Activated CD4-positive, alpha-beta T cell treated with anti-CD3 and anti-CD28 coated beads, Interleukin-2, amount 10 ng/mL, durations not matched to agents 7 days and 5 days (primary cell): Measurements from ENCODE around the gene LDB2. TPM values are rescaled to one million over a fixed set of nuclear protein-coding genes. Genes with fewer than 3 reads are reported as not detected.

ENCODE experiments used
- CTCF ChIA-PET: fragments of 350-600 bp; sonication (Branson Sonifier 250); formaldehyde crosslinking; loops from one replicate; lab custom pipeline; 2021; ENCODE audit warnings: antibody characterized with exemption; lab: Charles Lee
- POLR2A ChIA-PET: fragments of 350-600 bp; sonication (Branson Sonifier 250); formaldehyde crosslinking; loops from one replicate; lab custom pipeline; 2021; ENCODE audit warnings: antibody characterized with exemption; lab: Charles Lee
- DNase-seq: peaks from one replicate; pipeline ENCODE4 v3.0.0-alpha.2; 2020
- H3K27ac Mint-ChIP-seq: one replicate; pipeline ENCODE4 v1.8.0; 2021; ENCODE audit warnings: mild to moderate bottlenecking, moderate library complexity, mixed read lengths
- H3K27me3 Mint-ChIP-seq: one replicate; pipeline ENCODE4 v1.8.0; 2021; ENCODE audit warnings: mixed read lengths
- H3K36me3 Mint-ChIP-seq: one replicate; pipeline ENCODE4 v1.8.0; 2021; ENCODE audit warnings: low read depth, mixed read lengths
- H3K4me1 Mint-ChIP-seq: one replicate; pipeline ENCODE4 v1.8.0; 2021; ENCODE audit warnings: mixed read lengths
- H3K4me3 Mint-ChIP-seq: one replicate; pipeline ENCODE4 v1.8.0; 2021; ENCODE audit warnings: mild to moderate bottlenecking, moderate library complexity, mixed read lengths
- H3K9me3 Mint-ChIP-seq: one replicate; pipeline ENCODE4 v1.8.0; 2021; ENCODE audit warnings: mixed read lengths
- total RNA-seq, 2 experiments: library from RNA; stranded (reverse); gene quantifications; one replicate each; pipeline ENCODE4 v1.2.3, GENCODE V29; 2021

LDB2 gene
- total RNA-seq, 2 experiments from 2014 or later = not detected

DNA sequence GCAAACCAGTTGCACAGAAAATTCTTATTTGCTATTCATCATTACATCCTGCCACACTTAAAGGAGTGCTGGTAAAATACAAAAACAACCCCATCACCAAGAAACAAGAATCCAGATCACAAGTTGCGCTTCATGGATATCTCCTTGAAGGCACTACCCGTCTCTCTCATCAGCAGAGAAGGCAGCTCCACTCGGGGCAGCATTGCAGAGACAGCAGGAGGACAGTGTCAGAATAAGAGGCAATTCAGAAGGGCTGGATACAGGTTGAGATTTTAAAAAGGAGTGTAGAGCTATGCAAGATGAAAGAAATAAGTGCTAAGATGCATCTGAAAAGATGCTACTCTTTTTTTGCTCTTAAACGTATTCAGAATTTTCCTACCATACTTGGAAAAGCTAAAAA lies 71.4 kb downstream of the LDB2 start:
- ChIA-PET POLR2A (no interaction called here), CTCF (interaction anchor here (0.9 kb wide), 1 partner anchor 12 kb away, joined by 3 read pairs; no protein-coding TSS in a partner anchor)

GRCh38 chr4:16826406-16826910 lies 72.0 kb downstream of the LDB2 start:
- H3K27me3 Mint-ChIP-seq = peaks cover 3% of the 10 kb centered on the region
- POLR2A ChIA-PET = no interaction called here
- CTCF ChIA-PET = interaction anchor here (0.9 kb wide), 1 partner anchor 13 kb away, joined by 3 read pairs; no protein-coding TSS in a partner anchor
- no peak for DNase-seq
- no peak overlapping the region for H3K4me3 Mint-ChIP-seq
- H3K9me3 Mint-ChIP-seq = no peaks in the 10 kb centered on the region
- no peaks in the 10 kb centered on the region for H3K4me1 Mint-ChIP-seq
- H3K36me3 Mint-ChIP-seq = no peaks in the 10 kb centered on the region
- H3K27ac Mint-ChIP-seq = no peak overlapping the region

More for the DNA sequence above, 71.4 kb downstream of the LDB2 start:
- Mint-ChIP-seq H3K9me3 (no peaks in the 10 kb centered on the region), H3K27me3 (peaks cover 3% of the 10 kb centered on the region), H3K27ac (no peak overlapping the region), H3K4me3 (no peak overlapping the region), H3K36me3 (no peaks in the 10 kb centered on the region), H3K4me1 (no peaks in the 10 kb centered on the region)
- DNase-seq = no peak

DNA sequence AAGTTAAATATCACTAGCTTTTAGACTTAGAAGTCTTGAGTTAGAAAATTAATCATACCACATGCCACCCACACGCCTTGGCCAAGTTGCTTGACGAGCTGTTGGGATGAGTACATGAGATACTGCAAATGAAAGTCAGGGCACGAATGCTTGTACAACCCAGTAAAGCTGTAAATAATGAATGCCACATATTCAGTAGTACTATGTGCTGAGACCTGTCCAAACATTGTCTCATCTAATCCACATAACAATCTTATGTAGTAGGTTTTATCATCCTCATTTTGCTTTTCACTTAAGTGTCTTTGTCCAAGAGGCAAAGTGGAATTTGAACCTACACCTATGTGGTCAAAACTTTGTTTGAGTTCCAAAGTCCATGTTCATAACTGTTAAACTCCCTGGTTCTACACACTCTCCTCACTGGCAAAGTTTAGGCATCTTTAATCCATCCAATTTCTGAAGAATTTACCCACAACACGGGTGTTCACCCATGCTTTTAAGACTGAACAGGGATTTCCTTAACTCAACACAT lies 74.1 kb downstream of the LDB2 start:
- POLR2A ChIA-PET = no interaction called here

GRCh38 chr4:16820329-16820728 lies 78.1 kb downstream of the LDB2 start:
- H3K27me3 Mint-ChIP-seq = peaks cover 3% of the 10 kb centered on the region
- CTCF ChIA-PET = no interaction called here

More for the DNA sequence above, 74.1 kb downstream of the LDB2 start:
- Mint-ChIP-seq H3K9me3 (no peaks in the 10 kb centered on the region), H3K27ac (no peak overlapping the region), H3K4me3 (no peak overlapping the region), H3K27me3 (peaks cover 5% of the 10 kb centered on the region), H3K36me3 (no peaks in the 10 kb centered on the region), H3K4me1 (no peaks in the 10 kb centered on the region)
- DNase-seq = no peak
- CTCF ChIA-PET = no interaction called here

DNA sequence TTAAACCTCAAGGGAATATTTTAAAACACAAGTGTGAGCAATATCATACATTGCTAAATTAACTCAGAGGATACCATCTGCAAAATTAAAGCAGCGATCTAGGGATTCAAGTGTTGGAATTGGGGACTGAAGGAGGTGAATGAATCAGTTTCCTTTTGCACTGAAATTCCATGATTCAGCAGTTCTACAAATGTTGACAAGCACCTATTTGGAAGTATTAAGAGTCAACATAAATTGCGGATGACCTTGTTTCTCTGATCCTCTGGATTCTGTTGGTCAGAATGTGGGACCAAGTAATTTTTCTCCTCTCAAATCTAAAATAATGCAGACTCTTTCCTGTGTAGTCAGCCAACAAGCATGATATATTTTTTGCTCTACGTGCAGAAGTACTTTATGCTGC lies 78.8 kb downstream of the LDB2 start:
- no peaks in the 10 kb centered on the region for H3K4me1 Mint-ChIP-seq
- CTCF ChIA-PET = no interaction called here
- DNase-seq = no peak
- H3K9me3 Mint-ChIP-seq = no peaks in the 10 kb centered on the region
- POLR2A ChIA-PET = no interaction called here
- H3K27ac Mint-ChIP-seq = no peak overlapping the region
- no peaks in the 10 kb centered on the region for H3K36me3 Mint-ChIP-seq
- no peak overlapping the region for H3K4me3 Mint-ChIP-seq
- peaks cover 3% of the 10 kb centered on the region for H3K27me3 Mint-ChIP-seq

More at GRCh38 chr4:16820329-16820728, 78.1 kb downstream of the LDB2 start:
- Mint-ChIP-seq H3K36me3 (no peaks in the 10 kb centered on the region), H3K9me3 (no peaks in the 10 kb centered on the region), H3K4me3 (no peak overlapping the region), H3K4me1 (no peaks in the 10 kb centered on the region), H3K27ac (no peak overlapping the region)
- POLR2A ChIA-PET = no interaction called here
- DNase-seq = no peak

DNA sequence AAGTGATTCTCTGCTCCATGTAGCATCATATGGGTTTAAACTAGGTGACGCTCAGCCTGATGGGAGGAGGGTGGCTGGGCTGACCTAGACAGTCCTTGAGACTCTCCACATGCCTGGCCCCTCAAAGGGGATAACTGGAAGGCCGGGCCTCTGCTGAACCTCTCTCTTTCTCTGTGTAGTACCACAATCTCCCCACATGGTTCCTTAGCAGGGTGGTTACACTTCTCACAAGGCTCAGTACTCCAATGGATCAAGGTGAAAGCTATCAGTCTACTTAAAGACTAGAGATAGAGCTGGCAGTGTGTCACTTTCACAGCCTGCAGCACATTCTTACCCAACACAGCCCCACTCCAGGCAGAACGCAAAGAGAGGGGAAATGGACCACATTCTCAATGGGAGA lies 80.4 kb downstream of the LDB2 start:
- DNase-seq = no peak
- Mint-ChIP-seq H3K4me3 (no peak overlapping the region), H3K27me3 (peaks cover 3% of the 10 kb centered on the region), H3K36me3 (no peaks in the 10 kb centered on the region), H3K4me1 (no peaks in the 10 kb centered on the region), H3K9me3 (no peaks in the 10 kb centered on the region), H3K27ac (no peak overlapping the region)
- CTCF ChIA-PET = no interaction called here
- POLR2A ChIA-PET = no interaction called here

DNA sequence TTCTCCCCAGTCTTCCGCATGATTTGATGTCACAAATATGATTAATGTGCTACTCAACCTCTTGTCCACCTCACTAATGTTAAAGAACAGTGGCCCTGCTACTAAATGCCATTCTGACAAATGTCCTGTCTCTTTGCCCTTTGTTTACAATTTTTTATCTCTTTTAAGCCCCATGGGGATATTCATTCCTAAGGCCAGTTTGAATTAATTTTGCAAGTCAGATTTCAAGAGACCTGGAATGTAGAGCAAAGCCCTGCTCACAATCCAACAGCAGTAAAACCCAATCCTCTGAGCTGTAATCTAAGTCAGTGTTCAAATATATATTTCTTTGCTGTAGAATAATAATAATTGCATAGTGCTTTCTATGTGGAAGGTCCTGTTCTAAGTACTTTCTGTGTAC lies 81.2 kb downstream of the LDB2 start:
- Mint-ChIP-seq H3K4me3 (no peak overlapping the region), H3K27ac (no peak overlapping the region), H3K27me3 (peaks cover 3% of the 10 kb centered on the region), H3K9me3 (no peaks in the 10 kb centered on the region), H3K4me1 (no peaks in the 10 kb centered on the region), H3K36me3 (no peaks in the 10 kb centered on the region)
- DNase-seq = no peak
- CTCF ChIA-PET = no interaction called here
- POLR2A ChIA-PET = no interaction called here

- no peak for DNase-seq
- ChIA-PET POLR2A (no interaction called here), CTCF (no interaction called here)
- no peaks in the 10 kb centered on the region for H3K4me1 Mint-ChIP-seq
- no peaks in the 10 kb centered on the region for H3K27me3 Mint-ChIP-seq
- H3K36me3 Mint-ChIP-seq = no peaks in the 10 kb centered on the region
- H3K4me3 Mint-ChIP-seq = no peak overlapping the region
- H3K9me3 Mint-ChIP-seq = no peaks in the 10 kb centered on the region
- no peak overlapping the region for H3K27ac Mint-ChIP-seq
Observed at GRCh38 chr4:16814361-16814760, 84.1 kb downstream of the LDB2 start.

DNA sequence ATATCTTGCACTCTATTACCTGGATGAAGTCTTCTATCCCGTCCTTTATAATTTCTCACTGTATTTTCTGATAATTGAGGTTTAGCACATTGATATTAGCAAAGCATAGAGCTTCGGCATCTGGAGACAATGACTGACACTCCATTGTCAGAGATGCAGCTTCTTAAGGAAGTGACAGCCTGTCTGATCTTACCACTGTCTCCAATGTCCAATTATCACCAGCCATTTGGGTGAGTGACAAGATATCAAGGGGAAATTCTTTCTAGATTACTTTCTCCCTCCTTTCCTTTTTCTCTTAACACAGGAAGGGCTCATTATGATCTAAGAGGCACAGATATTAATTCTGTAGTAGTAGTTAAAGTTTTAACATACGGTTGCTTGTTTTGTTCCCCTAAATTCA lies 86.4 kb downstream of the LDB2 start:
- ChIA-PET CTCF (no interaction called here), POLR2A (no interaction called here)
- no peaks in the 10 kb centered on the region for H3K4me1 Mint-ChIP-seq
- H3K4me3 Mint-ChIP-seq = no peak overlapping the region
- H3K27me3 Mint-ChIP-seq = no peaks in the 10 kb centered on the region
- DNase-seq = no peak
- no peaks in the 10 kb centered on the region for H3K9me3 Mint-ChIP-seq
- H3K27ac Mint-ChIP-seq = no peak overlapping the region
- H3K36me3 Mint-ChIP-seq = no peaks in the 10 kb centered on the region

GRCh38 chr4:16809943-16810342 lies 88.5 kb downstream of the LDB2 start:
- no peaks in the 10 kb centered on the region for H3K36me3 Mint-ChIP-seq
- H3K27ac Mint-ChIP-seq = no peak overlapping the region
- POLR2A ChIA-PET = no interaction called here
- H3K9me3 Mint-ChIP-seq = no peaks in the 10 kb centered on the region
- no peak overlapping the region for H3K4me3 Mint-ChIP-seq
- no peaks in the 10 kb centered on the region for H3K4me1 Mint-ChIP-seq
- H3K27me3 Mint-ChIP-seq = no peaks in the 10 kb centered on the region
- CTCF ChIA-PET = no interaction called here
- no peak for DNase-seq

- DNase-seq = no peak
- ChIA-PET CTCF (no interaction called here), POLR2A (no interaction called here)
- H3K27me3 Mint-ChIP-seq = no peaks in the 10 kb centered on the region
- no peak overlapping the region for H3K27ac Mint-ChIP-seq
- H3K4me3 Mint-ChIP-seq = no peak overlapping the region
- H3K36me3 Mint-ChIP-seq = no peaks in the 10 kb centered on the region
- H3K4me1 Mint-ChIP-seq = no peaks in the 10 kb centered on the region
- H3K9me3 Mint-ChIP-seq = no peaks in the 10 kb centered on the region
Observed at GRCh38 chr4:16809064-16809463, 89.4 kb downstream of the LDB2 start.

GRCh38 chr4:16807355-16807754 lies 91.1 kb downstream of the LDB2 start:
- Mint-ChIP-seq H3K27me3 (no peaks in the 10 kb centered on the region), H3K27ac (no peak overlapping the region), H3K36me3 (no peaks in the 10 kb centered on the region), H3K4me3 (no peak overlapping the region), H3K9me3 (no peaks in the 10 kb centered on the region), H3K4me1 (no peaks in the 10 kb centered on the region)
- ChIA-PET CTCF (no interaction called here), POLR2A (interaction anchor here (0.6 kb wide), 1 partner anchor 94 kb away, joined by 5 read pairs; no protein-coding TSS in a partner anchor)
- DNase-seq = no peak

DNA sequence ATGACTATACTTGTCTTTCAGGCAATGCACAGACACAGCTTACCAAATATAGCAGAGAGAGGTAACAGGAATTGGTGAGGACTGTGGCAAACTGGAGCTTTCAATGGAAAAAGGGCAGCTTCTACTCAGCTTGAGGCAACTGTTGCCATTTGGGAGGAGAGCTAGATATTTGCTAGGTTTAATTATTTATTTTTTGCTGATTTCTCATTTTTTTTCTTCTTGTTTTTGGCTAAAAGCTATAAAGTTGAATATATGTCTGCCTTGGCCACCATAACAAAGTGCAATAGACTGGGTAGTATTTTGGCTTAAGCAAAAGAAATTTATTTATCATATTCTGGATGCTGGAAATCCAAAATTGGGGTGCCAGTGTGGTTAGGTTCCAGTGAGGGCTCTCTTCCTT lies 93.9 kb downstream of the LDB2 start:
- Mint-ChIP-seq H3K27ac (no peak overlapping the region), H3K36me3 (no peaks in the 10 kb centered on the region), H3K9me3 (no peaks in the 10 kb centered on the region), H3K4me1 (no peaks in the 10 kb centered on the region), H3K4me3 (no peak overlapping the region), H3K27me3 (no peaks in the 10 kb centered on the region)
- ChIA-PET CTCF (no interaction called here), POLR2A (no interaction called here)
- no peak for DNase-seq

DNA sequence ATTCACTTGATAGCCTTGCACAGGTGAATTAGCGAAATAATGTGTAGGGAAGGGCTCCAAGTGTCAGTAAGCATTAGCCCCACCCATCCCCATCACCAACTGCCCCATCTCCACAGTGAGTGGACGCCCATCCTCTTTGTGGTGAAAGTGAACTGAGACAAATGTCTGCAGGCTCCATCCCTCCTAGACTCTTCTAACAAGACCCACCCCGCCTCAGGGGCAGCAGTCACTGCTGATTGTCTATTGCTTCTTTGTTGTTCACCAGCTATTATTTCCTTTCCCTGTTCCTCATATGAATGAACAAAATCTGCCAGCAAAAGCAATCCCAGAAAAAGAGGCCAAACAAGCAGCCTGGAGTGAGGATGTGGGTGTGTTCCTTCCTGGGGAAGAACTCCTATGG lies 96.4 kb downstream of the LDB2 start:
- Mint-ChIP-seq H3K9me3 (no peaks in the 10 kb centered on the region), H3K36me3 (no peaks in the 10 kb centered on the region), H3K4me1 (no peaks in the 10 kb centered on the region), H3K27me3 (no peaks in the 10 kb centered on the region), H3K4me3 (no peak overlapping the region), H3K27ac (no peak overlapping the region)
- ChIA-PET POLR2A (no interaction called here), CTCF (no interaction called here)
- DNase-seq = no peak
